ENCODE results near the gene RUNX2.

Gene RUNX2

DNA sequence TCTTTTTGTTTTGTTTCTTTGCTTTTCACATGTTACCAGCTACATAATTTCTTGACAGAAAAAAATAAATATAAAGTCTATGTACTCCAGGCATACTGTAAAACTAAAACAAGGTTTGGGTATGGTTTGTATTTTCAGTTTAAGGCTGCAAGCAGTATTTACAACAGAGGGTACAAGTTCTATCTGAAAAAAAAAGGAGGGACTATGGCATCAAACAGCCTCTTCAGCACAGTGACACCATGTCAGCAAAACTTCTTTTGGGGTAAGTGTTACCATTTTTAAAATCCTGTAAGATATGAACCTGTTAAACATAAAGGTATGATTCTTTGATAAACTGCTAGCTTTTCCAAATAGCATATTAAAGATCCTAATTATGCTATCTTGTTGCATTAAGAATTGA lies 393 bp downstream of the RUNX2 start:
- DNase-seq = no peak
- in situ Hi-C loops (cut with HindIII; ENCODE audit: low pct_ligation_motif_present, low pct_unique_long_range_greater_than_20kb, low sequenced_read_pairs) = no loop called here

DNA sequence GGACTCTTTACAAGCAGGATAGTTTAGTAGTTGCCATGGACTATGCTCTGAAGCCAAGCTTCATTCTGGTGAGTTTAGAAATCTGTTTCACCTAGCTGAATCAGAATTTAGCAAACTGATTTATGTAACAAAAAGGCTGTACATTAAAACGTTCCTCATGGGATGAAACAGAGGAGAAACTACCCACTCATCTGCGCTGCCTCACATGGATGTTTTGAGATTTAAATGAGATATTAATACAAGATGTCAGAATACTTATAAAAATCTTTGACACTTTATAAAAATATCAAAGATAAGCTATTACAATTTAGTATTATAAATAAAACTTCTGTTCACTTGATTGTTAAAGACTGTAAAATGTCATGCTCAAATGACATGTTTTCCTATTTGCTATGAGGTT lies 16.8 kb downstream of the RUNX2 start:
- DNase-seq = no peak
- in situ Hi-C loops (cut with HindIII; ENCODE audit: low pct_ligation_motif_present, low pct_unique_long_range_greater_than_20kb, low sequenced_read_pairs) = no loop called here

DNA sequence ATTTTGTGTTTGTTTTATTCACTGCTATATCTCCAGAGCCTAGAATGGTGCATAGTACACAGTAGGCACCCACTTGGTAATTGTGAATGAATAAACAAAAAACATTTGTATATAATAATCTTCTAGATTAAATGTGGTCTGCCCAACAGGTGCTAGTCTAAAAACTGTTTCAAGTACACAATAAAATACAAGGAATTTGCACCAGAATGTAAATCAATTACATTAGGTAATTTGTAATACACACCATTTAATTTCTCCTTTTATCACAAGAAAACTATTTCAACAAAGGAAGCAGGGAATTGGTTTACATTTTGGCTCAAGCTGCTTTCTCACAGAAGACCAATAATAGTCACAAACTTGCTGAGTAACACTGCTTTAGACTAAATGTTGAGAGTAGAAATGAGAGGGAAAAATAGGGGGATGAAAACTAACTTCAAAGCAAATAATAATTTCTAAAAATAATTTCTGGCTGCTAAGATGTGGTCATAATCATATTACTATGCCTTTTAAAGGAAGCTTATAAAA lies 22.1 kb downstream of the RUNX2 start:
- in situ Hi-C loops (cut with HindIII; ENCODE audit: low pct_ligation_motif_present, low pct_unique_long_range_greater_than_20kb, low sequenced_read_pairs) = no loop called here
- DNase-seq = no peak

DNA sequence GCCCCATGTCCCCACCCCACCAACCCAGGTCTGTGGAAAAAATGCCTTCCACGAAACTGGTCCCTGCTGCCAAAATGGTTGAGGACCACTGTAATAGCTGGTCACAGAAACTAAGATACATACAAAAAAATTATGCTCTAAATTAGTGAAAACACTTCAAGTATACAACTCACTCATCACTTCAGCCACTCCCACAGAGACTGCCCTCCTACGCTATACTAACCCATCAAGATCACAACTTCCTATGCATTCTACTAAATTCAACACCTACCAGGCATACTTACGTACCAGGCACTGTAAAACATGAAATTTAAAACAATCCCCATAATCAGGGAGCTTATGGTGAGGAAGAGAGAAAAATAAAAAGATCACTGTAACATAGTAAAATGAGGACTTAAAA lies 22.9 kb downstream of the RUNX2 start:
- in situ Hi-C loops (cut with HindIII; ENCODE audit: low pct_ligation_motif_present, low pct_unique_long_range_greater_than_20kb, low sequenced_read_pairs) = no loop called here
- no peak for DNase-seq

DNA sequence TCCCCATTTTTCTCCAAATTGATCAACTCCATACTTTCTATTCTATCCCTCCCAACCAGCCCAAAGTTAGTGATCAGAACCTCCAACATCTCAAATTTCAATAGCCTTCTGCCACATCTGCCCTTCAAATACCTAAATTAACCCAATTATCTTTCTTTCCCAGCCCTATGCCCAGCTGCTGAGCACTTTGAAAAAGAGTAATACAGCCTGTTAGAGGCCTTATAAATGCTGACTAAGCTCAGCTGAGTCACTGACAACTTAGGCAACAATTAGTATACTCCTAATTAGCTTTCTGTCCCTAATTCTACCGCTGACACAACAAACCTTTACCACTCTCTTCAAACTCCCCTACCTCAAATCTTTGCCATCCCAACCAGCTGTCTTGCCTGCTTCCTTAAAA lies 23.5 kb downstream of the RUNX2 start:
- no peak for DNase-seq
- in situ Hi-C loops (cut with HindIII; ENCODE audit: low pct_ligation_motif_present, low pct_unique_long_range_greater_than_20kb, low sequenced_read_pairs) = no loop called here

DNA sequence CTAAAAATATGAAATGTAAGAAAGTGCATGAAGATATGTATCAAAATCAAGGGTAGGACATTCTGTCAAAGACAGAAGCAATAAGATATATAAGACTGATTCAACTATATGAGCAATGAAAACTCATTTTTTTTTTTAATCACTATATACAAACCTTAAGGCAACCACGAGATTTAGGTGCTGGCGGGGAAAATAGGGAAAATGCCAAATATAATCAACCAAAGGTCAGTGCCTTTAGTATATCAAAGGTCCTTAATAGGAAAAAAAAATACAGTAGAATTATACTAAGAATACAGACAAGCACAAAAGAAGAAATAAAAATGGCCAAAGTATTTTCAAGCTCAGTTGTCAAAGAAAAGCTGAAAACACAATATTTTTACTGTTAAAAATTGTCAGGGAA lies 25.5 kb downstream of the RUNX2 start:
- DNase-seq = no peak
- in situ Hi-C loops (cut with HindIII; ENCODE audit: low pct_ligation_motif_present, low pct_unique_long_range_greater_than_20kb, low sequenced_read_pairs) = no loop called here

DNA sequence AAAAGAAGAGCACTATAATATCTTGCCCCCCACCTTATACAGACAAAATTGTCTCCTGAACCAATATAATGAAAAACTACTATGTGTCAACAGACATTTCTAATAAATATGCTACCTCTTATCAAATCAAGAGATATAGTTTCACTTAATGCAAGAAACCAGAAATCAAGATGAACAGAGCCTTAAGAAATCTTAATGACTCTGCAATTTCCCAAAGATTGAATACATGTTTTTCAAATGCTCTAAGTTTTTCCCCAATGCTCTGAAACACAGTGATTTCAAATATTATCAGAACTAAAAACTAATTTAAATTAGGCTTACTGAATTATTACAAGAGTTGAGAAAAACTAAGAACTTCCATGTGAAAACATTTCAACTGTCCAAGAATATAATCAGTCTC lies 36.3 kb downstream of the RUNX2 start:
- DNase-seq = no peak
- in situ Hi-C loops (cut with HindIII; ENCODE audit: low pct_ligation_motif_present, low pct_unique_long_range_greater_than_20kb, low sequenced_read_pairs) = no loop called here

DNA sequence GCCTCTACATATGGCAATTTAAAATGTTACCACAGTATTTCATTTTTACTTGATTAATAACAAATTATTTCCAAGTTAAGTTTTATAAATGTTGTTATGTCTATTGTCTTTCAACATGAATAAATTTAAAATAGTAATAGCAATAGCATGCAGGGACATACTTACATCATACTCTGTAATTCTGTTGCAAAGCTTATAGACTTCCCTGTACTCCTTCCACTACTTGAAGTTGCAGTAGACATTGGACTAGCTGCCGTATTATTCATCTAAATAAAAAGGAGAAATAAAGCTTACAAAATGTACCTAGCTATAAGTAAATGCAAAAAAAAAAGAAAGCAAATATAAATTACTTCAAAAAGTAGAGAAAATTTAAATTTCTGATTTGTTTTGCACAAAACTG lies 36.9 kb downstream of the RUNX2 start:
- DNase-seq = no peak
- in situ Hi-C loops (cut with HindIII; ENCODE audit: low pct_ligation_motif_present, low pct_unique_long_range_greater_than_20kb, low sequenced_read_pairs) = no loop called here

DNA sequence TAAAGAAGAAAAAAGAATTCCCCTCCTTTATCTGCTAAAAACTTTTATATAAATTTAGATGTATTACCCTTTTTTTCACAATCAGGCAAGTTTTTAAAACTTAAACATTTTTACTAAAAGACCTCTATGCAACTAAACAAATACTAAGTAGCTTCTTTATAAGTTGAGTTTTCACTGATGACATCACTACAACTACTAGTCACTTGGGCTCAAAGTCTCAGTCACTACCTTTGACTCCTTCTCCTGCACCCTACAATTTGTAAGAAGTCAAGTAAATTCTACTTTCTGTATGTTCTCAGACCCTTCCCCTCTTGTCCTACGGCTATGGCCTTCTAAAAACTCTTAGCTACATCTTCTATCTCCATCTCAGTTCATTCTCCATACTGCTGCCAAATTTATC lies 38.4 kb downstream of the RUNX2 start:
- no peak for DNase-seq
- in situ Hi-C loops (cut with HindIII; ENCODE audit: low pct_ligation_motif_present, low pct_unique_long_range_greater_than_20kb, low sequenced_read_pairs) = no loop called here

DNA sequence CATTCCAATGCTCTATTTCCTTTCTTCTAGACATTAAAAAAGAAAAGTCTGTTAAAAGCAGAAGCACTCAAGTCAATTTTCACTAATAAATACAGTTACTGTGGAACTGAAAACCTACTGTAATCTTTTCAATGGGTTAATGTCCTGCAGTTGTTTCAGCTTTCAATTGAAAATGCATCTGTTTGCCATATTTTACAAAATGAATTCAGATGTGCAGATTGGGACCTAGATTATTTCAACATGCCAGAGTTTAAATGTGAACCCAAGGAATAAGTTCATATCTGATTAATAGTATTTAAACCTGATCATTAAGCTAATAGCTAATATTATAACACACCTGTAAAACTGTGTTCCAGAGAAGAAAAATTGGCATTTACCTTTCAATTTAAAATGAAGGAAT lies 39.9 kb downstream of the RUNX2 start:
- in situ Hi-C loops (cut with HindIII; ENCODE audit: low pct_ligation_motif_present, low pct_unique_long_range_greater_than_20kb, low sequenced_read_pairs) = no loop called here
- no peak for DNase-seq

DNA sequence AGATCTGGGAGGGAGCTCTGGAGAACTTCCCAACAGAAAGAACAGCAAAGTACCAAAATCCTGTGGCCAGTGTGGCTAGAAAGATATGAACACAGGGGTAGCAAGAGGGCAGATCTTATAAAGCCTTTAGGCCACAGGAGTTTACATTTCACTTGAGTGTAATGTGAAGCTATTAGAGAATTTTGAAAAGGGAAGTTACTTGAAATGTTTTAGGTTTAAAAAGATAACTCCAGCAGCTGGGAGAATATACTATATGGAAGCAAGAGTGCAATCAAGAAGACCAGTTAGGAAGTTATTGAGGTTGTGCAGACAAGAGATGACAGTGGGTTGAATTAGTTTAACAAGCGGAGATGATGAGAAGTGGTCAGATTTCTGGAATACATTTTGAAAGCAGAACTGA lies 41.7 kb downstream of the RUNX2 start:
- in situ Hi-C loops (cut with HindIII; ENCODE audit: low pct_ligation_motif_present, low pct_unique_long_range_greater_than_20kb, low sequenced_read_pairs) = no loop called here
- no peak for DNase-seq

DNA sequence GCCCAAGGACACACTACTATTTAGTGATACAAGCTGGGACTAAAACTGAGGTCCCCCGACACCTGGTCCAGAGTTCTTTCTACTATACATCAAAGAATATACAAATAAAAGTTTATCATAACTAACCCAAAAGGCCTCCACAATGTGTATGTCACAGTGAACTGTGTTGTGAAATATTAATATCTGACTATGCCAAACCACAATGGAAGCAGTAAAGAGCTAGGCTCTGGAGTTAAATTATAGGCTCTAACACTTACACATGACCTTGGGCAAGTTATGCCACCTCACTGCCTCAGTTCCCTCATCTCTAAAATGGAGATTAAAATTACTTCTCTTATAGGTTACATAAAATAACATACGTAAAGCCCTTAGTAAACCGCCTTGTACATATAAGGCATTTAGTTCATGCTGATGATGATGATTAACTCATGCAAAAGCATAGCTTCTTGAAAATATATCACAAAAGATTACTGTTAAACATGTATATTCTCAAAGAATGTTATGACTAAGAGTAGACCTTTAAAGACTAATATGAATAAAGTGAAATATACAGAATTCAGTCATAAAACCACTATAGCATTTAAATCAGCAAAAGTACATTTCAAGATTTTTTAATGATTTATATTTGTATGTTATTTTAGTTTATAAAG lies 43.9 kb downstream of the RUNX2 start:
- in situ Hi-C loops (cut with HindIII; ENCODE audit: low pct_ligation_motif_present, low pct_unique_long_range_greater_than_20kb, low sequenced_read_pairs) = no loop called here
- no peak for DNase-seq

DNA sequence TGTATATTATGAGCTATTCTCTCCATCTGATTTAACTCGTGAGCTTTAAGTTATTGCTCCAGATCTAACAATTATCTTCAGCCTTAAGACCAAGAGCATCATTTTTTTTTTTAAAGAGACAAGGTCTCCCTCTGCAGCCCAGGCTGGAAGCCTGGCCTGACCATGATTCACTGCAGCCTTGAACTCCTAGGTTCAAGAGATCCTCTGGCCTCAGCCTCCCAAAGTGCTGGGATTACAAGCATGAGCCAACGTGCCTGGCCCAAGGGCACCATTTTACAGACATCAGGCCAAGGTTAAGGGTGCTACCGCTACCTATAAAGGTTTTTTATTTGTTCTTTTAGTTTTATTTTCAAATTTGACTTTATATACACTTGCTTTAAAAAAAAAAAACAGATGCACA lies 47.3 kb downstream of the RUNX2 start:
- DNase-seq = no peak
- in situ Hi-C loops (cut with HindIII; ENCODE audit: low pct_ligation_motif_present, low pct_unique_long_range_greater_than_20kb, low sequenced_read_pairs) = no loop called here

DNA sequence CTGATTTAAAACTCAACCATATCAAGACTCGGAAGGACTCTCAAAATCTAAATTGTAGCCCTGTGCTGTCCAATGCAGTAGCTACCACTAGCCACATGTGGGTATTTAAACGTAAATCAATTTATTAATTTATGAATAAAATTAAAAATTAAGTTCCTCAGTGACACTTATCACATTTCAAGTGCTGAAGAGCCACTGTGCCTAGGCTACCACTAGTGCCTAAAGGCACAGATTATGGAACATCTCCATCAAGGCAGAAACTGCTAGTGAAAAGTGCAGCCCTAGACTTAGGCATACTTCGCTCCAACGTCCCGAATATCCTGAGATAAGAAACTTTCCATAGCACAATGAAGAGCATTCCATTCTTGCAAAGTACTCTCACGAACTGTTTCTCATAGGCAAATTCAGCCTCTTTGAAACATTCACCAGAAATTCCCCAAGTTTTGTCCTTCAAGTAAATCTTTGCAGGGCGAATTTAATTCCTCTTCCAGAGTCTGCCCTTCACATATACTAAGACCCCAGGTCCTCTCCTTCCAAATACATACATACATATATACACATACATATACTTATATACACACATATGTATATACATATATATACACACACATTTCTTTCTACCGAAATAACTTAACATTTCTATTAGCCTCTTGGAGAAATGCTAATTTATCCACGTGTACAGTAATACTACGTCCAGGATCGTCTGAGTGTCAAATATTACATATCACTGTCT lies 48.3 kb downstream of the RUNX2 start:
- in situ Hi-C loops (cut with HindIII; ENCODE audit: low pct_ligation_motif_present, low pct_unique_long_range_greater_than_20kb, low sequenced_read_pairs) = no loop called here
- peak; percentile 22 for DNase-seq

DNA sequence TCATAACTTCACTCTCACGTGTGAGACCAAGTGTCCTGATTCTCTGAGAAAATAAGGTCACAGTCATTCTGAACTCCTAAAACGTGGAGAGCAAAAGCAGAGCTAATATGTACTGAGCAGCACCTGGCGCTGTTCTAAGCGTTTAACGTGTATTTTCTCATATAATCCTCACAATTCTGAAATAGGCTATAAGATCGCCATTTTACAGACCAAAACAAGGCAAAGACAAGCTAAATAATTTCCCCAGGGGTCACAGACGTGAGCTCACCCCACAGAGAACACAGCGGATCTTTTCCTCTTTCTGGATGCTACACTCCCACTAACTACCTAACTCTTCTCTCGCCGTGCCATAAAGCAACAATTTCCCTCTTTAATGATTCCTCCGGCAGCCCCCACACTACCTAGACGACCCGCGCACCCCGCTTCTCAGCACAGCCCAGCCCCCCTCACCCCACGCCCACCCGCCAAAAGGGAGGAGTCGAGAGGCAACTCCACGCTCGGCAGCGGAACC lies 49.0 kb downstream of the RUNX2 start:
- in situ Hi-C loops (cut with HindIII; ENCODE audit: low pct_ligation_motif_present, low pct_unique_long_range_greater_than_20kb, low sequenced_read_pairs) = no loop called here
- peak; percentile 30 for DNase-seq

DNA sequence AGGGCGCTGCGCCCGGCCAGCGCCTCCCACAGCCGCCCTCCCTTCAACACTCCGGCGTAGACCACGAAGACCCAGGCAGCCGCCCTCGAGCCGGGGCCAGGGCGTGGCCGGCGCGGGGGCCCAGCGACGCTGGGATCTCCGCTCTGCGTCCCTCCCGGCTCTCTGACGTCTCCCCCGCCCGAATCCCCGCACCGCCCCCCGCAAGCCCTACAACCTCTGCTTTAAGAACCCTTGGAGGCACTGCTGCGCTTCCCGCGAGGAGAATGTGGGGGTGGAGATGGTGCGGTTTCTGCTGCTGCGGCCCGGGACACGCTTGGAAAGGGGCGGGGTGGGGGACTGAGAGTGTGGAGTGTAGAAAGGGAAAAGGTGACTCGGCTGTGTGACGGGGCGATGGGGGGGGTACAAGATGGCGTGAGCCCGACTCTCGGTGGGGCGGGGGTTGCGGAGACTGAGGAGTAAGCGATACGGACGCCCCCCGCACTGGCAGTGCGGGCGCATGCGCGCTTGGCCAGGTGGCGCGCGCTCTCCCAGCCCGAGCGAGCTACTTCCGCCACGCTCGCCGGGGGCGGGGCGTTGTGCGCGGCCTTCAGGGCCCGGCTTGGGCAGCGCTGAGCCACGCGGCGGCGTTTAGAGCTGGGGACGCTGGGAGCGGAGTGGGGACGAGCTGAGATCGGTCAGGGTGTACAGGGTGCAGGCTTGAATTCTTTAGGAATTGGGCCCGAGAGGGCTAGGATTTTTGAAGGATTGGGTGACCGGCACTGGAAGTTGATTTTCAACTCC lies 49.6 kb downstream of the RUNX2 start, which contains the start of gene SUPT3H:
Gene SUPT3H (minus strand): TSS at position 381 of the 780 bp plus-strand sequence.
- in situ Hi-C loops (cut with HindIII; ENCODE audit: low pct_ligation_motif_present, low pct_unique_long_range_greater_than_20kb, low sequenced_read_pairs) = no loop called here
- DNase-seq = peak; percentile 93

DNA sequence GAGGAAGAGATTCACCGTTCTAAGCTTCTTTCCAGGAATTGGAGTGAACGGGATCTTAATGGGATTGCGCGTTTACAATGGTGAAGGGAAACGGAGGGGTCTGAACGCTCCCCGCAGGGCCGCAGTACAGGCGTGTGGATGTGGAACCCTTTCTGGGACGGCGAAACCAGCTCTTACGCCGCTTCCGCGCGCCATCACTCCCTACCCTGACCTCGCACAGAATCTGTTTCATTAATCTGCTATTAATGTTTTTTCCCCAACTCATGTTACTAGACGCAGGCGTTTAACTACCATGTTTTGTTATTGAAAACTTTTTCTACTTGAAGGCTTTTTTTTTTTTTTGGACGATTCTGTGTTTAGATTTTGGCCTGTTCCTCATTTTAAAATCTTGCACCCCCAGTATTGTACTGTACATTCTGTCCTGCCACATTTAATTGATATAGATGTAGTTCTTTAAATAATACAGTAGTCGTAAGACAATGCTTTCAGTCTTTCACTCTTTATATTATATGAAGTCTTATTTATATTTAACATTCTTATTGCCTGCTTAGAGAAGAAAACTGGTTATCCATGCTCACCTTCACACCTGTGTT lies 50.3 kb downstream of the RUNX2 start:
- DNase-seq = peak; percentile 64
- in situ Hi-C loops (cut with HindIII; ENCODE audit: low pct_ligation_motif_present, low pct_unique_long_range_greater_than_20kb, low sequenced_read_pairs) = no loop called here

DNA sequence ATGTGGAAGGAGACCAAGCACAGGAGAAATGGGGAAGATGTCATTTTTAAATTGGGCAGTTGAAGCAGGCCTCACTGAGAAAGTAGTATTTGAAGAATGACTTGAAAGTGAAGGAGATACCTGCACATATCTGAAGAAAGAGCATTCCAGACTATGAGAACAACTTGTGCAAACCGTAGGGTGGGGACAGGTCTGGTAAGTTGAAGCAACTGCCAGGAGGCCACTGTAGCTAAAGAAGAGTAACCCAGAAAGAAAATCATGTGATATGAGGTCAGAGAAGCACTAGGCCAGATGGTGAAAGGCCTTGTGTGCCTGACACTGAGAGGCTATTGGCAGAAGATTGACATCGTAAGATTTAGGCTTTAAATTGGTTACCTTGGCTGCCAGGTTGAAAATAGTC lies 54.3 kb downstream of the RUNX2 start:
- no peak for DNase-seq
- in situ Hi-C loops (cut with HindIII; ENCODE audit: low pct_ligation_motif_present, low pct_unique_long_range_greater_than_20kb, low sequenced_read_pairs) = no loop called here

DNA sequence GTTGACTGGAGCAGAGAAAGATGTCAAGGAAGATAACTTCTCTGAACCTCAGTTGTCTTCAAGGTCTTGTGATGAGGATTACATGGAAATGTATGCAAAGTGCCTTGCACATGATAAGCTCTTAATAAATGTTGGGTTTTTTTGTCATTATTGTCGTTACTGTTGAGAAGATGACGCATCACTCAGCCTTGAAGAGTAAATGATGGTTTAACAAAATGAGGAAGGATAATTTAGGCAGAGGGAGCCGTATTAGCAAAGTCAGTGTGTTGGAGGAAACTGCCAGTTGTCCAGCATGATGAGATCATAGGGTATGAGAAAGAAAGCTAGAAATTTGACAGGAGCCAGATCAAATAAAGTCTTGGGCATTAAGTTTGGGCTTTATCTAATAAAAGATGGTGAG lies 58.4 kb downstream of the RUNX2 start:
- in situ Hi-C loops (cut with HindIII; ENCODE audit: low pct_ligation_motif_present, low pct_unique_long_range_greater_than_20kb, low sequenced_read_pairs) = no loop called here
- DNase-seq = no peak
